ENCODE measurements around the gene ASIC4.

ASIC4 gene

DNA sequence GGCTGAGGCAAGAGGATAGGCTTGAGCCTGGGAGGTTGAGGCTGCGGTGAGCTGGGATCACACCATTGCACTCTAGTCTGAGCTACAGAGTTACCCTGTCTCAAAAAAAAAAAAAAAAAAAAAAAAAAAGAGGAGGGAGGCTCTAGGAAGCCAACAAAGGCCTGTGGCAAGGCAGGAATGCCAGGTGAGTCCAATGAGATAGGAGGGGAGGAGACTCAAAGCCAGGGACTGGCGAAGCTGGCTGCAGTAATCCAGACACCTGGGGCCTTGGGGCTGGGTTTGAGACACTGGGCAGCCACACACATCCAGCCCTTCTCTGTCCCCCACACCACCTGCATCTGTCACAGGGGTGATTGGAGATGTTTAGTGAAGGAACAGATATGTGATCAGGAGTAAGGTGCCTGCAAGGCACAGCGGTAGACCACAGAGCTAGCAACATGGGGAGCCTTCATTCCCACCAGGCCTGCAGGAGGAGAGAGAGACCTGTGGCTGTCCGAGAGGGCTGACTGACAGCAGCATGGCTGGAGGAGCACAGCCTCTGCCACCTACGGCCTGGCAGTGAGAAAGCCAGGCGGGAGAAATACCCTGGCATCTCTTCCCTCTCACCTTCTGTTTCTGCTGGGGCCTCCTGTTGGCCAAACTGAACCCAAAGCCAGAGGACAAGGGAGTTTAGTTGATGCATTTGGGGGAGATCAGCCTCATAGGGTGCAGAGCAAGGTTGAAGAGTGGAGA lies 19.8 kb downstream of the ASIC4 start:
- in situ Hi-C loops (cut with MboI; ENCODE audit: low pct_unique_long_range_greater_than_20kb, low sequenced_read_pairs, unreplicated experiment): loop anchor here (10.0 kb wide), 1 partner anchor 129 kb away; no protein-coding TSS in a partner anchor
- DNase-seq (ENCODE audit: low spot score): no peak

DNA sequence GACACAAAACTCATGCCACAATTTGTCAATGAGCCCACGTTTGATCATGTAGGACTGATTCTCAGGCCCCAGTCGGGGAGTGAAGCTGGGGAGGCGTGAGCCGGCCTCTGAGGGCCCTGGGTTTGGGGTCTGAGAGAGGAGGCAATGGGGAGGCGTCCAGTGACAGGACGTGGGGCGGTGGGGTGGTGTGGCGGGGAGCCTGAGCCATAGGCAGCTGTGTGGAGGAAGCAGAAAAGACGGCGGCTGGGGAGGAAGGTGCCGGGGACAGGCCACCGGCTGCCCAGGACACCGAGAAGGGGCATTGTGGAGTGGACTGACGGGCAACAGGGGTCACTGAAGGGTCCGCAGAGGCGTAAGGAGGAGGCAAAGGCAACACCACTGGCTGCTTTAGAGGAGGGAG lies 22.1 kb downstream of the ASIC4 start:
- TF ChIP-seq, protein P1, sequence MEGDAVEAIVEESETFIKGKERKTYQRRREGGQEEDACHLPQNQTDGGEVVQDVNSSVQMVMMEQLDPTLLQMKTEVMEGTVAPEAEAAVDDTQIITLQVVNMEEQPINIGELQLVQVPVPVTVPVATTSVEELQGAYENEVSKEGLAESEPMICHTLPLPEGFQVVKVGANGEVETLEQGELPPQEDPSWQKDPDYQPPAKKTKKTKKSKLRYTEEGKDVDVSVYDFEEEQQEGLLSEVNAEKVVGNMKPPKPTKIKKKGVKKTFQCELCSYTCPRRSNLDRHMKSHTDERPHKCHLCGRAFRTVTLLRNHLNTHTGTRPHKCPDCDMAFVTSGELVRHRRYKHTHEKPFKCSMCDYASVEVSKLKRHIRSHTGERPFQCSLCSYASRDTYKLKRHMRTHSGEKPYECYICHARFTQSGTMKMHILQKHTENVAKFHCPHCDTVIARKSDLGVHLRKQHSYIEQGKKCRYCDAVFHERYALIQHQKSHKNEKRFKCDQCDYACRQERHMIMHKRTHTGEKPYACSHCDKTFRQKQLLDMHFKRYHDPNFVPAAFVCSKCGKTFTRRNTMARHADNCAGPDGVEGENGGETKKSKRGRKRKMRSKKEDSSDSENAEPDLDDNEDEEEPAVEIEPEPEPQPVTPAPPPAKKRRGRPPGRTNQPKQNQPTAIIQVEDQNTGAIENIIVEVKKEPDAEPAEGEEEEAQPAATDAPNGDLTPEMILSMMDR (IDR thresholded peaks at IDR 0.05; ENCODE audit: extremely low read depth, insufficient read depth, missing control alignments): no peak
- no peak for DNase-seq (ENCODE audit: low spot score)
- in situ Hi-C loops (cut with MboI; ENCODE audit: low pct_unique_long_range_greater_than_20kb, low sequenced_read_pairs, unreplicated experiment): loop anchor here (10.0 kb wide), 1 partner anchor 132 kb away; no protein-coding TSS in a partner anchor

More for the DNA sequence above, 19.8 kb downstream of the ASIC4 start:
- TF ChIP-seq, protein P1 (IDR thresholded peaks at IDR 0.05; ENCODE audit: extremely low read depth, insufficient read depth, missing control alignments): no peak

DNA sequence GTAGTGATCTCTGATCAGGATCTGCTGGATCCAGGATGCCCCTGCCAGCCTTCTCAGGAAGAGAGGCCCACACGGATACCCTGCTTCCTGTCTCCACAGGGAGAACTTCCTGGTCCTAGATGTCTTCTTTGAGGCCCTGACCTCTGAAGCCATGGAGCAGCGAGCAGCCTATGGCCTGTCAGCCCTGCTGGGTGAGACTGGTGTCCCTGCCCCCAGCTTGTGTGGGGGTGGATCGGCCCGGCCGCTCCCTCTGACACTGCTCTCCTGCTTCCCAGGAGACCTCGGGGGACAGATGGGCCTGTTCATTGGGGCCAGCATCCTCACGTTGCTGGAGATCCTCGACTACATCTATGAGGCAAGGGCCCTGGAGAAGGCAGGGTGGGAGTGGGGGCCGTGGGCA lies 22.7 kb downstream of the ASIC4 start:
- DNase-seq (ENCODE audit: low spot score): no peak
- TF ChIP-seq, protein P1 (IDR thresholded peaks at IDR 0.05; ENCODE audit: extremely low read depth, insufficient read depth, missing control alignments): no peak
- in situ Hi-C loops (cut with MboI; ENCODE audit: low pct_unique_long_range_greater_than_20kb, low sequenced_read_pairs, unreplicated experiment): loop anchor here (10.0 kb wide), 1 partner anchor 132 kb away; no protein-coding TSS in a partner anchor

DNA sequence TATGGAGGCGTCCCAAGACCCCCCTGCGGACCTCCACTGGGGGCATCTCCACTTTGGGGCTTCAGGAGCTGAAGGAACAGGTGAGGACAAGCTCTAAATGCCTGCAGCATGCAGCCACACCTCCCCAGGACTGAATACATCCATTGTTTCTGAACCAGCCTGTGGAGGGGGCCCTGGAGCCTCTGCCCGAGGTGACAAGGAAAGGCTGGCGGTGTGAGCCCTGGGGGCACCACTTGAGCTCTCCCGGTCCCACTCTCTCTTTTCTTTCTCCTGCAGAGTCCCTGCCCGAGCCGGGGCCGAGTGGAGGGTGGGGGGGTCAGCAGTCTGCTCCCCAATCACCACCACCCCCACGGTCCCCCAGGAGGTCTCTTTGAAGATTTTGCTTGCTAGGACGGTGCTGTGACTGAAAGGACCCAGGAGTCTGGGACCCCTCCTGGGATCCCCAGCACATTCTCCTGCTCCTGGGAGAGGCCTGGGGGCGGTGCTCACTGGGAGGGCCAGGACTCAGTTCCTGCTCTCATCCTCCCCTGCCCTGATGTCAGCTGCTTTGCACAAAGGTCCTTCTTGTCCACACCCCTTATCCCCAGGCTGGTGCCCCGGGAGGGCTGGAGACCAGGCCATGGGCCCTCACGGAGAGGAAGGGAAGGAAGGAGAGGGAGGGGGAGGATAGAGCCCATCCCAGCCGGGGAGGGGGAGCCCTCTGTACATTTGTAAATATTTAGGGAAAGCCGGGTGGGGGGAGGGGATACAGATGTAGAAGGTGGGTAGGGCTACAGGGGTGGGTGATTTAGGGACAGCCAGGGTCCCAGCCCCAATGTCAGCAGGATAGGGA lies 23.6 kb downstream of the ASIC4 start:
- in situ Hi-C loops (cut with MboI; ENCODE audit: low pct_unique_long_range_greater_than_20kb, low sequenced_read_pairs, unreplicated experiment): loop anchor here (10.0 kb wide), 1 partner anchor 133 kb away; no protein-coding TSS in a partner anchor
- TF ChIP-seq, protein P1 (IDR thresholded peaks at IDR 0.05; ENCODE audit: extremely low read depth, insufficient read depth, missing control alignments): no peak
- no peak for DNase-seq (ENCODE audit: low spot score)

DNA sequence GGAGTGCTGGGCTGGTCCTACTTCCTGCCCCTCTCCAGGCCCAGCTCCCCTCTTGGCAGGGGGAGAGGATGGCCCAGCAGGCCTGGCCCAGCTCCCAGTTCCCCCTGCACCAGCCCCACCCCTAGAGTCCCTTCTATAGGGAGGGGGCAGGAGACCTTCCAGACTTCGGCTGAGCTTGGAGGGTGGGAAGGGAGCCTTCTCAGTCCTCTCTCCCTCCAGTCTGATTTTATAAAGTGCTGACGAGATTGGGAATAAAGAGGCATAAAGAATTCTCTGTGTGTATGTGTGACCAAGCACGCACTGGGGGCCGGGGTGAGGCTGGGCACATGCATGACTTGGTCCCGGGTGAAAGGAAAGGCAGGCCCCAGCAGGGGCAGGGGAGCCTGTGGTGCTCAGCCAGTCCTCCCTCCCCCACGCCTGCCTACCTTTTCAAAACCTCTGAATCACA lies 24.2 kb downstream of the ASIC4 start:
- TF ChIP-seq, protein P1 (IDR thresholded peaks at IDR 0.05; ENCODE audit: extremely low read depth, insufficient read depth, missing control alignments): no peak
- DNase-seq (ENCODE audit: low spot score): no peak
- in situ Hi-C loops (cut with MboI; ENCODE audit: low pct_unique_long_range_greater_than_20kb, low sequenced_read_pairs, unreplicated experiment): loop anchor here (10.0 kb wide), 1 partner anchor 134 kb away; no protein-coding TSS in a partner anchor

DNA sequence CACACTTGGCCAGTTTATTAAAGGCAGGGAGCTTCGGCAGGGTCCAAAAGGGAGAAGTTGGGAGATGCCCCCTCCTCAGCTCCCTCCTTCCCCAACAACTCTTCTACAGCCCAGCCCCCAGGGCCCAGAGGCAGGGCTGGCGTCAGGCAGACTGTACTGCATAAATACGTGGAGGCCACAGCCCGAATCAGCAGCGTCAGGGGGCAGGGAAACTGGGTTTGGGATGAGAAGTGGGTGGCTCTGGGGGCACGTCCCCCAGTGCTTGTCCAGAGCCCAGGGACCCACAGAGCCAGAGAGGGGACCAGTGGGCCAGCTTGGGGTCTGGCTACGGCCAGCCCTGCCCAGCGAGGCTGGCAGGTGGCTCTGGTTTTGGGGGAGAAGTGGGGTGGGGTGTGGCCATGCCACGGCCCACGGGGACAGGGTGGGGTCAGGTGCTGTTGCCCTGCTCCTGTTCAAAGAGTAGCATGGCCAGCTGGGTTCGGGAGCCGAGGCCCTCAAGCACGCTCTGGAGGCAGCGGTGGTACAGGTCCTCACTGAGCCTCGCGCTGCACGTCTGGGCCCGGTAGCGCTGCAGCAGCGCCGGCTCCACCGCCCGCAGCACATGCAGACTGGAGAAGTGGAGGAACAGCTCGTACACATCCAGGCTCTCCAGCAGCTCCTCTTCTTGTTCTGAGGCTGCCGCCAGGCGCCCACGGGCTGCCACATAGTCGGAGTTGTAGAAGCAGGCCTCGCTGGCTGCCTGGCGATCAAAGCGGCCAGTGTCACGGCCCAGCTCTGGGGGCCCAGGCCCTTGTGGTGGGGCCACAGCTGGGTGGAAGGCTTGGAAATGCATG lies 24.9 kb downstream of the ASIC4 start:
- in situ Hi-C loops (cut with MboI; ENCODE audit: low pct_unique_long_range_greater_than_20kb, low sequenced_read_pairs, unreplicated experiment): loop anchor here (10.0 kb wide), 1 partner anchor 134 kb away; no protein-coding TSS in a partner anchor
- TF ChIP-seq, protein P1 (IDR thresholded peaks at IDR 0.05; ENCODE audit: extremely low read depth, insufficient read depth, missing control alignments): no peak
- no peak for DNase-seq (ENCODE audit: low spot score)
